HEK293 (cell line): ENCODE results near the gene ISG15.

Source experiments
- CTCF ChIA-PET: fragments of 350-600 bp; formaldehyde crosslinking; extraction: SDS; loops from one replicate; lab custom pipeline; 2021; ENCODE audit warnings: antibody characterized with exemption; lab: Yijun Ruan, JAX
- POLR2A ChIA-PET: fragments of 300-600 bp; formaldehyde crosslinking; extraction: SDS; loops from one replicate; lab custom pipeline; 2020; ENCODE audit warnings: antibody characterized with exemption, inconsistent platforms; lab: Yijun Ruan, JAX
- H3K27ac ChIP-seq: fragments of 200-500 bp; sonication (Bioruptor generic); 2 replicates; pipeline ENCODE4 v1.5.1; 2014; ENCODE audit warnings: low read depth, low read length, control low read depth, inconsistent platforms; ENCODE audit errors: extremely low read depth
- H3K36me3 ChIP-seq, 2 experiments: fragments of 200-500 bp in 1 of 2; sonication (Bioruptor generic) in 1 of 2; 1 replicate in 1 of 2; 2 replicates in 1 of 2; pipeline ENCODE4 v1.5.1; 2014 to 2017; ENCODE audit warnings: inconsistent platforms in 2 of 2, low read length in 2 of 2; ENCODE audit not compliant: control insufficient read depth in 2 of 2, insufficient read depth in 1 of 2
- H3K4me1 ChIP-seq: fragments of 200-500 bp; sonication (Bioruptor generic); 2 replicates; pipeline ENCODE4 v1.5.1; 2014; ENCODE audit warnings: mild to moderate bottlenecking, low read length, inconsistent platforms; ENCODE audit not compliant: control insufficient read depth, insufficient read depth
- H3K4me3 ChIP-seq: 2 replicates; pipeline ENCODE4 v1.5.1; 2011; ENCODE audit warnings: low read depth, mild to moderate bottlenecking, control low read depth, low read length, moderate library complexity
- H3K9me3 ChIP-seq: fragments of 200-500 bp; sonication (Bioruptor generic); 2 replicates; pipeline ENCODE4 v1.5.1; 2014; ENCODE audit warnings: low read depth, low read length, inconsistent platforms; ENCODE audit not compliant: control insufficient read depth, insufficient read depth
- GLIS2 ChIP-seq: fragments of 450-650 bp; formaldehyde crosslinking; IDR thresholded peaks from 2 replicates; pipeline ENCODE4 v1.5.1; 2016; ENCODE audit warnings: missing biosample characterization, missing genetic modification characterization
- KLF8 ChIP-seq: fragments of 450-650 bp; formaldehyde crosslinking; IDR thresholded peaks from 2 replicates; pipeline ENCODE4 v1.5.1; 2016; ENCODE audit warnings: missing biosample characterization, missing genetic modification characterization
- REPIN1 ChIP-seq: fragments of 450-650 bp; formaldehyde crosslinking; IDR thresholded peaks from 2 replicates; pipeline ENCODE4 v1.5.1; 2017; ENCODE audit warnings: missing biosample characterization, missing genetic modification characterization, low read depth
- SCRT2 ChIP-seq: fragments of 450-650 bp; formaldehyde crosslinking; IDR thresholded peaks from 2 replicates; pipeline ENCODE4 v1.5.1; 2016; ENCODE audit warnings: missing biosample characterization, missing genetic modification characterization
- ZNF148 ChIP-seq: fragments of 450-650 bp; formaldehyde crosslinking; IDR thresholded peaks from 2 replicates; pipeline ENCODE4 v1.5.0; 2017; ENCODE audit warnings: missing biosample characterization, missing genetic modification characterization, borderline replicate concordance
- ZNF214 ChIP-seq: fragments of 450-650 bp; formaldehyde crosslinking; IDR thresholded peaks from 2 replicates; pipeline ENCODE4 v1.5.1; 2017; ENCODE audit warnings: missing biosample characterization, mild to moderate bottlenecking, missing genetic modification characterization, borderline replicate concordance
- ZNF274 ChIP-seq, 2 experiments: fragments of 200-500 bp in 1 of 2; fragments of 450-650 bp in 1 of 2; sonication (Bioruptor generic) in 1 of 2; formaldehyde crosslinking in 1 of 2; IDR thresholded peaks; 2 replicates each; pipeline versions ENCODE4 v1.5.1 to v1.6.1; 2014 to 2016; ENCODE audit warnings: borderline replicate concordance in 1 of 2, inconsistent platforms in 1 of 2, low read length in 1 of 2, missing biosample characterization in 1 of 2, missing genetic modification characterization in 1 of 2
- ZNF350 ChIP-seq: fragments of 450-650 bp; formaldehyde crosslinking; IDR thresholded peaks from 2 replicates; pipeline ENCODE4 v1.5.0; 2017; ENCODE audit warnings: missing biosample characterization, mild to moderate bottlenecking, missing genetic modification characterization
- ZNF394 ChIP-seq: fragments of 450-650 bp; formaldehyde crosslinking; IDR thresholded peaks from 2 replicates; pipeline ENCODE4 v1.5.1; 2016; ENCODE audit warnings: missing biosample characterization, missing genetic modification characterization, mild to moderate bottlenecking, moderate library complexity, borderline replicate concordance
- ZNF433 ChIP-seq: fragments of 450-650 bp; formaldehyde crosslinking; IDR thresholded peaks from 2 replicates; pipeline ENCODE4 v1.5.1; 2016; ENCODE audit warnings: missing biosample characterization, missing genetic modification characterization, low read depth
- ZNF449 ChIP-seq: fragments of 450-650 bp; formaldehyde crosslinking; IDR thresholded peaks from 2 replicates; pipeline ENCODE4 v1.5.1; 2017; ENCODE audit warnings: missing biosample characterization, mild to moderate bottlenecking, missing genetic modification characterization, moderate library complexity
- ZNF544 ChIP-seq: fragments of 450-650 bp; formaldehyde crosslinking; IDR thresholded peaks from 2 replicates; pipeline ENCODE4 v1.5.0; 2017; ENCODE audit warnings: missing biosample characterization, missing genetic modification characterization
- ZNF558 ChIP-seq: fragments of 450-650 bp; formaldehyde crosslinking; IDR thresholded peaks from 2 replicates; pipeline ENCODE4 v1.5.1; 2016; ENCODE audit warnings: missing biosample characterization, missing genetic modification characterization
- ZNF600 ChIP-seq: fragments of 450-650 bp; formaldehyde crosslinking; IDR thresholded peaks from 2 replicates; pipeline ENCODE4 v1.5.1; 2016; ENCODE audit warnings: missing biosample characterization, missing genetic modification characterization
- TF ChIP-seq, protein P1 (sequence below): fragments of 450-650 bp; formaldehyde crosslinking; IDR thresholded peaks from 2 replicates; pipeline ENCODE4 v1.5.1; 2016; ENCODE audit warnings: missing biosample characterization, missing genetic modification characterization
- TF ChIP-seq, protein P2 (sequence below): fragments of 450-650 bp; formaldehyde crosslinking; IDR thresholded peaks from 2 replicates; pipeline ENCODE4 v1.5.1; 2016; ENCODE audit warnings: missing biosample characterization, missing genetic modification characterization
- TF ChIP-seq, protein P3 (sequence below): fragments of 450-650 bp; formaldehyde crosslinking; IDR thresholded peaks from 2 replicates; pipeline ENCODE4 v1.5.1; 2017; ENCODE audit warnings: missing biosample characterization, missing genetic modification characterization

ISG15 gene

GRCh38 chr1:1013105-1013921 lies at the start of gene ISG15 (continued):
- TF ChIP-seq ZNF449 (tag by site-specific recombination) (no peak), ZNF433 (tag by site-specific recombination) (no peak), ZNF274 (IDR thresholded peaks at IDR 0.05; ENCODE audit: low read length) (no peak), ZNF274 (tag by site-specific recombination; IDR thresholded peaks at IDR 0.05; ENCODE audit: borderline replicate concordance) (no peak), ZNF350 (tag by site-specific recombination) (no peak), SCRT2 (tag by site-specific recombination) (peak; percentile 93)
- TF ChIP-seq, protein P1, sequence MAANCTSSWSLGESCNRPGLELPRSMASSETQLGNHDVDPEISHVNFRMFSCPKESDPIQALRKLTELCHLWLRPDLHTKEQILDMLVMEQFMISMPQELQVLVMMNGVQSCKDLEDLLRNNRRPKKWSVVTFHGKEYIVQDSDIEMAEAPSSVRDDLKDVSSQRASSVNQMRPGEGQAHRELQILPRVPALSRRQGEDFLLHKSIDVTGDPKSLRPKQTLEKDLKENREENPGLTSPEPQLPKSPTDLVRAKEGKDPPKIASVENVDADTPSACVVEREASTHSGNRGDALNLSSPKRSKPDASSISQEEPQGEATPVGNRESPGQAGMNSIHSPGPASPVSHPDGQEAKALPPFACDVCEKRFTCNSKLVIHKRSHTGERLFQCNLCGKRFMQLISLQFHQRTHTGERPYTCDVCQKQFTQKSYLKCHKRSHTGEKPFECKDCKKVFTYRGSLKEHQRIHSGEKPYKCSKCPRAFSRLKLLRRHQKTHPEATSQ (tag by site-specific recombination): no peak
- TF ChIP-seq, protein P2, sequence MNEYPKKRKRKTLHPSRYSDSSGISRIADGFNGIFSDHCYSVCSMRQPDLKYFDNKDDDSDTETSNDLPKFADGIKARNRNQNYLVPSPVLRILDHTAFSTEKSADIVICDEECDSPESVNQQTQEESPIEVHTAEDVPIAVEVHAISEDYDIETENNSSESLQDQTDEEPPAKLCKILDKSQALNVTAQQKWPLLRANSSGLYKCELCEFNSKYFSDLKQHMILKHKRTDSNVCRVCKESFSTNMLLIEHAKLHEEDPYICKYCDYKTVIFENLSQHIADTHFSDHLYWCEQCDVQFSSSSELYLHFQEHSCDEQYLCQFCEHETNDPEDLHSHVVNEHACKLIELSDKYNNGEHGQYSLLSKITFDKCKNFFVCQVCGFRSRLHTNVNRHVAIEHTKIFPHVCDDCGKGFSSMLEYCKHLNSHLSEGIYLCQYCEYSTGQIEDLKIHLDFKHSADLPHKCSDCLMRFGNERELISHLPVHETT (tag by site-specific recombination): no peak

GRCh38 chr1:963746-964525 lies 49.4 kb upstream of the ISG15 start:
- TF ChIP-seq GLIS2 (tag by site-specific recombination) (0 out of 2 replicates have a peak, but pooled peaks have one; percentile 43), ZNF544 (tag by site-specific recombination) (no peak), ZNF600 (tag by site-specific recombination) (0 out of 2 replicates have a peak, but pooled peaks have one; percentile 22), ZNF394 (tag by site-specific recombination) (no peak)
- Histone ChIP-seq H3K36me3 (peaks cover 0 to 38% of the 10 kb centered on the region in 2 experiments; a peak in 1 of 3 replicates), H3K9me3 (no peaks in the 10 kb centered on the region), H3K27ac (no peak overlapping the region), H3K4me3 (no peak overlapping the region), H3K4me1 (peaks cover 5% of the 10 kb centered on the region)
- ChIA-PET POLR2A (interaction anchor here (0.6 to 2.3 kb wide), 2 partner anchors 12 to 209 kb away, joined by 4 to 5 read pairs; no protein-coding TSS in a partner anchor), CTCF (no interaction called here)

GRCh38 chr1:964691-965525 lies 48.4 kb upstream of the ISG15 start:
- Histone ChIP-seq H3K4me1 (peaks cover 5% of the 10 kb centered on the region), H3K27ac (no peak overlapping the region), H3K36me3 (peaks cover 0 to 38% of the 10 kb centered on the region in 2 experiments; a peak in 1 of 3 replicates), H3K4me3 (no peak overlapping the region), H3K9me3 (no peaks in the 10 kb centered on the region)
- ChIA-PET POLR2A (interaction anchor here (0.7 kb wide), 1 partner anchor 8 kb away, joined by 3 read pairs; no protein-coding TSS in a partner anchor), CTCF (interaction anchor here (1.0 to 1.4 kb wide), 2 partner anchors 19 to 37 kb away, joined by 3 to 9 read pairs; no protein-coding TSS in a partner anchor)
- no peak for TF ChIP-seq REPIN1 (tag by site-specific recombination)
- TF ChIP-seq, protein P3, sequence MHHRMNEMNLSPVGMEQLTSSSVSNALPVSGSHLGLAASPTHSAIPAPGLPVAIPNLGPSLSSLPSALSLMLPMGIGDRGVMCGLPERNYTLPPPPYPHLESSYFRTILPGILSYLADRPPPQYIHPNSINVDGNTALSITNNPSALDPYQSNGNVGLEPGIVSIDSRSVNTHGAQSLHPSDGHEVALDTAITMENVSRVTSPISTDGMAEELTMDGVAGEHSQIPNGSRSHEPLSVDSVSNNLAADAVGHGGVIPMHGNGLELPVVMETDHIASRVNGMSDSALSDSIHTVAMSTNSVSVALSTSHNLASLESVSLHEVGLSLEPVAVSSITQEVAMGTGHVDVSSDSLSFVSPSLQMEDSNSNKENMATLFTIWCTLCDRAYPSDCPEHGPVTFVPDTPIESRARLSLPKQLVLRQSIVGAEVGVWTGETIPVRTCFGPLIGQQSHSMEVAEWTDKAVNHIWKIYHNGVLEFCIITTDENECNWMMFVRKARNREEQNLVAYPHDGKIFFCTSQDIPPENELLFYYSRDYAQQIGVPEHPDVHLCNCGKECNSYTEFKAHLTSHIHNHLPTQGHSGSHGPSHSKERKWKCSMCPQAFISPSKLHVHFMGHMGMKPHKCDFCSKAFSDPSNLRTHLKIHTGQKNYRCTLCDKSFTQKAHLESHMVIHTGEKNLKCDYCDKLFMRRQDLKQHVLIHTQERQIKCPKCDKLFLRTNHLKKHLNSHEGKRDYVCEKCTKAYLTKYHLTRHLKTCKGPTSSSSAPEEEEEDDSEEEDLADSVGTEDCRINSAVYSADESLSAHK (tag by site-specific recombination): no peak
- TF ChIP-seq ZNF148 (tag by site-specific recombination): no peak
- TF ChIP-seq ZNF214: no peak
- TF ChIP-seq ZNF558 (tag by site-specific recombination): no peak
- peak; percentile 24; the same call in 1 of the 2 replicates for TF ChIP-seq KLF8 (tag by site-specific recombination)
